ELR (cell line): ENCODE results near the gene PITX1.

Experiments
- DNase-seq: peaks from one replicate; pipeline ENCODE4 v3.0.0-alpha.2; 2015; ENCODE audit warnings: low read depth

Gene PITX1

DNA sequence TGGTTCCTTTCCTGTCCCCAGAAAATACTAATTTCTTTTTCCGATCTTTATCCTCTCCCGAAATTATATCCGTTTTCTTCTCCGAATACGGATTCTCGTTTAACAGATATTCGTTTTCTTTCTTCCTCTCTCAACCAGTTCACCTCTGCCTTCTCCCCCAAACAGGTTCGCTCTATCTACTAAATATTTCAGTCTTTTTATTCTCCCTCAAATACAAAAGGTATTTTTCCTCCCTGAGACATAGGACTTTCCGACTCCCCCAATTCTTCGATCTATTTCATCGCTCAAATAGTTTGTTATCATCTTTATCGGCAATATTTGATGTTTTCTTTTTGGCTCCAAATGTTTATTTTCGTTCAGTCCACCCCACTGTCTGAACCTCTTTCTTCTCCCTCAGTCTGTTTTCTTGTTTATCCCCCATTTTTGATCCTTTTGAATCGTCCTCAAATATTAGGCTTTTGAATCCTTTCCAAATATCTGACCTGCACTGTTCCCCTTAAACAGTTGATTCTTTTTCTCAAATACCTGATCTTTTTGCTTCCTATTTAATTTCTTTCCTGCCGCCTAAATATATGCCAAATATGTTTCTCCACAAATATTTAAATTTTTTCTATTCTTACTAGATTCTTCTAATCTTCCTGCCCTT is 4.4 kb downstream of the PITX1 start:
- no peak for DNase-seq

DNA sequence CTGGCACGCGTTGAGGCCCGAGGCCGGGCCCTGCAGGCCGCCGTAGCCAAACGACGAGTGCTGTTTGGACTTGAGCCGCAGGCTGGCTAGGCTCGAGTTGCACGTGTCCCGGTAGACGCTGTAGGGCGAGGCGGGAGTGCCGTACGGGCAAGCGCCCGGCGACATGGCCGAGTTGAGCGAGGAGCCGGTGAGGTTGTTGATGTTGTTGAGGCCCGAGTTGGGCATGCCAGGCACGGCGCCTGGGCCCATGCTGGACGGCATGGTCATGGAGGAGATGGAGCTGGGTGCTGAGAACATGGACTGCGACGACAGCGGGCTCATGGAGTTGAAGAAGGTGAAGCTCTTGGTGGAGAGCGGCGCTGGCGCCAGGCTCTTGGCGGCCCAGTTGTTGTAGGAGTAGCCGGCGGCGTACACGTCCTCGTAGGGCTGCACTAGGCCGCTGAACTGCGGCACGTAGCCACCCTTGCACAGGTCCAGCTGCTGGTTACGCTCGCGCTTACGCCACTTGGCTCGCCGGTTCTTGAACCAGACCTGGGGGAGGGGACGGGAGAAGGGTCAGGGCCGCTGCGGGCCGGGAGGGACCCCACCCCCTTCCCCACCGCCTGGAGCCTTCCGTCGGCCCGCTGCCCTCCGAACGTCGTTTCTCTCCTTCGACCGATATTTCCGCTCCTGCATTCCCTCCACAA is 5.1 kb downstream of the PITX1 start:
- no peak for DNase-seq

DNA sequence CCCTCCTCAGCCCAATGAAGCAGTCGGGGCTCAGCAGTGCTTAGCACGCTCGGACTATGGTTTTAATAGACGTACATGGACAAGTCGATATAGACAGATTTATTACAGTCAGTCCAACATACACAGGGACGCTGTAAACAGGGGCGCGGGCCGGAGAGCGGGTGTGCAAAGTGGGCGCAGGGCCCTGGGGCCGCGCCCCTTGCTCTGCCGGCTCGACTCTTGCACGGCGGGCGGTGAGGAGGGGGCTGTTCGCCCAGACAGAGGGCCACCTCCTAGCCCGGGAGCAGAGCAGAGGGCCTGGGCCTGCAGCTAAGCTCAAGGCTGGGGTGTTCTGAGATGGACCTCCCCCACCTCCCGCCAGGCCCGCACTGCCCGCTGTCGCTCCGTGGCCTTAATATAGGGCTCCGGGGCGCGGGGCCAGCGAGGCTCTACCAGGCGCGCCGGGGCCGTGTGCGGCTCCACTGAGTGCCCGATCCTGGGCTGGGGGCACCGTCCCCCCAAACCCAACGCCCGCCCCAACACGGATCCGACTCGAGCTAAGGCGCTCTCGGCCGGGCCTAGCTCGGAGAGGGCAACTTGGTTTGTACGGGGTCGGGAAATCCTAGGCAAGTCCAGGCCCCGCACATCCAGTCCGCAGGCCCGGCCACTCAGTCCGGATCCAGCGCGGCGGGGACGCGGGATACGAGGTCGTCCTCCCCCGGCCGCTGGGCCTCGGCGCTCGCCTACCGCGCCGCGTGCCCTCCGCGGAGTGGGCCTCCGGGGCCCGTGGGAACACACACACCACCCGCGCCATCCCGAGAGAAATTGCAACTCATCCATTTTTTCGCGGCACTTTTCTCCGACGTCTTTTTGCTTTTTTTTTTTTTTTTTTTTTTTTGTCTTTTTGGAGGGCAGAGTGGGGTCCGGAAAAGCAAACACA is 6.1 kb downstream of the PITX1 start:
- DNase-seq = no peak

DNA sequence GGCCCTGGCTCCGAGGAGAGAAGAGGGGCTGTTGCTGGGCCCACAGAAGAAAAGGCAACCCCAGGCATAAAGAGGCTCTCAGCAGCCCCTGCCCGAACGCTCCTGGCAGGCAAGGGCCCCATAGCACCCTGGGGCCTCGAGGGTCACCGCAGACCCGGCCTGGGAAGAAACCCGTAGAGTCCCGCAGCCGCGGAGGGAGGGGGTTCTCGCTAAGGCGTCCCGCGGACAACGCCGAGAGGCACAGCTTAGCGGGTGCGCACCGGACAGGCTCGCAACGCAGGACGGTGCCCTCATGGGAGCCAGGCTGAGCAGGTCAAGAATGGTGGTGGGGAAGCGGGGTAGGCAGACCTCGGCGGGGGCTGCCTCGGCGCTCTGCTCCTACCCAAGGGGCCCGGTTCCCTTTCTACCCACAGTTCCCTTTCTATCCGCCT is 6.7 kb downstream of the PITX1 start:
- no peak for DNase-seq

DNA sequence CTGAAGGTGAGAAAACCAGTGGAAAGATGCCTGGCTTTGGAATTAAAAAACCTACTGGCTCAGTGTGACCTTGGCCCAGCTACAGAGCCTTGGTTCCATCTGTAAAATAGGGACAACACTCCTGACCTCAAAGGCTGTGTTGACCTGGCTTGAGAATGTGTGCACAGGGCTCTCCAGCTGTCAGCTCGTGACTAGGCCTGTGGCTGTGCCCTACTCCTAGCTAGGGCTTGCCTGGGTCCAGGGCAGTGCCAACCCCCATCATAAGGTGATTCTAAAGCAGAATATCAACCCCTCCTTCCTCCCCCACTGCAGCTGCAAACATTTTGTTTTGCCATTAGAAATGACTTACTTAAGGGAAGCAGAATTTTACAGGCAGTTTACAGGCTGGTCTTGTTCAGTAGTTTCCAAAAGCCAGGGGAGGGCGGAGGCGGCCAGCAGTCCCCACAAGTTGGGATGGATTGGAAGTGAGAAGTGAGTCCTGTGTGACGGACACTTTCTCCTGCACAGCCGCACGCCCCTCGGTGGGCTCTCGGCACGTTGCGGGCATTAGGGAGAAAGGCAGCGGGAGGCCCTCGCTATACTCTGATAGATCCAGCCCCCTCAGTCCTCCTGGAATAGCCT is 7.3 kb downstream of the PITX1 start:
- DNase-seq = no peak

DNA sequence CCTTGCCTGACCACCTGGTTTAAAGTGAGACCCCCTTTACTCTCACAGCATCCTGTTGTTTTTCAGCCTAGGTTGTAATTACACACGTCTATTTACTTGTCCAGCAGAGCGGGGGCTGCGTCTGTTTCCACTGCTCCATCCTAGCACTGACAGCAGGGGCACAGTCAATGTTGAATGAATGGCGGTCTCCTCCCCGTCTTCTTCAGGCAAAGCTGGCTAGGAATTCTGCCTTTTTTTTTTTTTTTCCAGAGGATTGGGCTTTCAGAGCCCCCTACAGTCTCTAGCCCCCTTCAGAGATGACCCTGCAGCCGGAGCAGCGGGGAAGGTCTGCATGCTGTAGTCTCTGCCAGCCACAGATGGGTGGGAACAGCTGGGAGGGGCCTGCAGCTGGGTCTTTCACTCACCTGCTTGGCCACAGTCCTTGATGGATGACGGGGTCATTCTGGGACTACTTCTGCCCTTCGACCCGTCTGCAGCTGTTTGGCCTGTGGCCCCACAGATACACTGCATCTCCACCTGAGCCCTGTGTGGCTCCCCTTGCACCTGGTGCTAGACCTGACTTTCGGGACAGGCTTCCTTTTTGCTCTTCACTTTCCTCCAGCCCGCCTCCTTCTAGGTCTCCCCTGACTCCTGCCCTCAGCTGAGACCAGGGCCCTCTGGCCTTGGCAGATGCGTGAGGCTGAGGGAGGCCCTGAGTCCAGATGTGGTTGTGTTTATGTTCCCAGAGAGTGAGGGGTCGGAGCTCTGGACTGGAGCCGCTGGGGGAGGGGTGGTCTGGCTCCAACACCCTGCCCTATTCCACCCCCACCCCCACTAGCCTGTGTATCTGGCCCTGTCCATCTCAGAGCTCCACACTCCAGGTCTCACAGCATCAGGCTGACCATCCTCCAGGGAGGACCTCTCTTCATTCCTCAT is 8.0 kb downstream of the PITX1 start:
- no peak for DNase-seq

DNA sequence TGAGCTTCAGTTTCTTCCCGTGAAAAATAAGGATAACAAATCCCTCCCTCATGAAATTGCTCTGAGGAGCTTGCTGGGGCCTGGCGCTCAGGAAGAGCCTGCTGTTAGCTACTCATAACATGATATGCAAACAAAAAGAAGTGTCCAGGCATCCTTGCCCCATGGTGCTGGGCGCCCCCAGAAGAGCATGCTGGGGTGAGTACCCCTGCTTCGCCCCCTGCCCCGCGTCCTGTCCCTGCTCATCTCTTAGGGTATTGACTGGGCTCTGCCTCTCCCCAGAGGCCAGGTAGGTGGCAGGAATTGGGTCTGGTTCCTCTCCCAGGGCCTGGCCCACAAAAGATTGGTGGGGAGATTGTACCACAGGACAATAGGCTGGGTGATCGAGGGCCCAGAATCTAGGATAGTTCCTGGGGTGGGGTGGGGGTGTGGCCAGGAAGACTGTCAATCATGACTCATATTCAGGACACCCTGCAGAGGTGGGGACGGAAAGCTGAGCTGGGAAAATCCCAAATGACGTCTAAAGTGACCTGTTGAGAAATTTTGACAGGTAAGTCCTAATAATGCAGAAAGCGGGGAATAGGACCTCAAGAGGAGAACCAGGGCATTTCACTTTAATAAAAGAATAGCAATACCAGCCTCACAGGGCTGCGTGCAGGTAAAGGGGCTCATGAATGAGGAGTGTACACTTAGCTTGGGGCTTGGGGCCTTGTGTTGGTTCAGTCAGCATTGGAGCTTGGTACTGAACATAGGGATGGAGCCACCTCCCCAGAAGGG is 8.9 kb downstream of the PITX1 start:
- DNase-seq = peak; percentile 44

DNA sequence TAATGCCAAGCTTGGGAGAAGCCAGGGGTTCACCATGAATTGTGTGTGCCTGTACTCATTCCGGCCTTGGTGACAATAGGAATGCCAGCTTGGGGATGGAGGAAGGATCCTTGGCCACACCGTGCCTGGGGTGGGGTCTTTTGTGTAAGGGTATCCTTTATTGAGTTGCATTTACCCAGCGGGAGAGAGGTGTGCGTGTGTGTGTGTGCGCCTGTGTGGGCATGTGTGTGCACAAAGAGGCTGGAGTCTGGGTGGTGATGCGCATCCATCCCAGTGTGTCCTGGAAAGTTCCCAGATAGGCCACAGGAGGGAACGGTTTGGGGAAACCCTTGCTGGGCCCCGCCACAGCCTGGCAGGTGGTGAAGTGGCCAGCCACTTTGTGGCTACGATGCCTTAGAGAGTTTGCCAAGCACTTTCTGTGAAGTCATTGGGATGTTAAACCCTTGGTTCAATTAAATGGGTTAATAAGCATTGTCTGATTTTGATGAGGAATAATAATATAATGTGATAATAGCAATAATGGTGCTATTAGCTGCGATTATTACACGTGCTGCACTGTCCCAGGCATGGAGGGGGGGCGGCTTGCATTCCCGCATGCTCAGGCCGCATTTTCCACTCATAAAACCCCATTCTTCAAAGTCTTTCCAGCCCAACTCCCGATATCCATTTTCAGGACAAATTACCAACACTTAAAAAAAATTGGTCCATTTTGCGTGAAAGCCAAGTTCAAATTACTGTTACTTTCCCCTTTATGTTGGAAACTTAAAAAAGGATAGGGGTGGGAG is 13.7 kb downstream of the PITX1 start:
- DNase-seq = no peak

DNA sequence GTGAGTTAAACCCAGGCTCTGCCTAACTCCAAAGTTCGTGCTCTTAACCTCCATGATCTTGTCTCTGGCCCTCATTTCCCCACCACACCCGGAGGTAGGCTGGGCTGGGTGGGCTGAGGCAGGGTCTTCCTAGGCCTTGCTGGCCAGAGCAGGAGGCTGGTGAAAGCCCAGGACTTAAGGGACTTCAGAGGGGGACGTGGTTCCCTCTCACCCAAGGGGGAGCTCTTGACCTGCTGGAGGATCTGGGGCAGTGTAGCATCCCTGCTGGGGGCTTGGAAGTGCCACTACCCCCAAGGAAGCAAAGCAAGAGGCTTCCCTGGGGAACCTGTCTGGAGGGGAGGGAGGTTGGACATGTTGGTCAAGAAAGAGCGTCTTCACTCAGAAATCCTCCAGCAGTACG is 14.7 kb downstream of the PITX1 start:
- DNase-seq = no peak

DNA sequence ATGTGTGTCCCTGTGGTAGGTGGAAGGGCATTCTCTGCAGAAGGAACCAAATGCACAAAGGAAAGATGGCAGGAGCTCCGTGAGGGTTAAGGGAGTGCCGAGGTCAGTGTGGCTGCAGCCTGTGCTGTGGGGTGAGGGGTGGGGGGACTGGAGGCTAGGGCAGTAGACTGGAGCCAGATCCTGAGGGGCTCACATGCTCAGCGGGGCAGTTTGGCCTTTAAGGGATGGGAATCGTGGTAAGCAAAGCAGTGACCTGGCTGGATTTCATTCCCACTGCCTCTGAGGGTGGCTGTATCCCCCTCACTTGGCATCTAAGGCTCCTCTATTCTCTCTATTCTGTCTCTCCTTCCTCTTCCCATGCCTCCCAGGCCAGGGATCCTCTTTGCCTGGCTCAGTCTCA is 15.6 kb downstream of the PITX1 start:
- DNase-seq = no peak

DNA sequence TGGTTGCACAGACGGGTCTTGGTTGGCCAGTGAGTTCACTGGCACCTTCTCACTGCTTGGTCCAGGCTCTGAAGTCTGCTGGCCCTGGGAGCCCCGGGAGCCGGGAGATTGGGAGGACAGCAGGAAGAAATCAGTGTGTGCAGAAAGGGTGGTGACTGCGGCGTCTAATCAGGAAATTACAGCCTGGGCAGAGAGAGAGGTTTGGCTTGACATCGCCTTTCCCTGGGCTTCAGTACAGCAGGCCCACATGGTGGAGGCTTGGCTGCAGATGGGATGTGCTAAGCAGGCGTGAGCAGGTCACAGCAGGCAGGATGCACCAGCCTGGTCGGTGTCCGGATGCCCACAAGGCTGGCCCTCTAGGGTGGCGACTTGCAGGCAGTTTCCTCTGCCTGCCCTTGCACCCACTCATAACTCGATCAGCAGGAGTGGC is 17.2 kb downstream of the PITX1 start:
- no peak for DNase-seq

DNA sequence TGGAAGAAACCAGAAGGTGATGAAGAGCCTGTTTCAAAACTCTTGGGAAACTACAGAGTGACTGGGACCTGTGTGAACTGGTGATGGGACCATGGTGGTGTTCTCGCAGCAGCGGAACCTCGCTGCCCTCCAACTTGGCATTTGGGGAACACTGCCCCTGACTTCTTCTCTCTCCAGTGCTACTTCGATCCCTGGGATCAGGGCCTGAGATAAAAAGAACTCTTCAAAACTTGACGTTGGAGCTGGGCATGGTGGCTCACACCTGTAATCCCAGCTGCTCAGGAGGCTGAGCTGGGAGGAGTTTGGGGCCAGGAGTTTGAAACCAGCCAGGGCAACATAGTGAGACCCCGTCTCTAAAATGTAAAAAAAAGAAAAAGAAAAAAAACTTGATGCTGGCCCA is 18.1 kb downstream of the PITX1 start:
- no peak for DNase-seq

DNA sequence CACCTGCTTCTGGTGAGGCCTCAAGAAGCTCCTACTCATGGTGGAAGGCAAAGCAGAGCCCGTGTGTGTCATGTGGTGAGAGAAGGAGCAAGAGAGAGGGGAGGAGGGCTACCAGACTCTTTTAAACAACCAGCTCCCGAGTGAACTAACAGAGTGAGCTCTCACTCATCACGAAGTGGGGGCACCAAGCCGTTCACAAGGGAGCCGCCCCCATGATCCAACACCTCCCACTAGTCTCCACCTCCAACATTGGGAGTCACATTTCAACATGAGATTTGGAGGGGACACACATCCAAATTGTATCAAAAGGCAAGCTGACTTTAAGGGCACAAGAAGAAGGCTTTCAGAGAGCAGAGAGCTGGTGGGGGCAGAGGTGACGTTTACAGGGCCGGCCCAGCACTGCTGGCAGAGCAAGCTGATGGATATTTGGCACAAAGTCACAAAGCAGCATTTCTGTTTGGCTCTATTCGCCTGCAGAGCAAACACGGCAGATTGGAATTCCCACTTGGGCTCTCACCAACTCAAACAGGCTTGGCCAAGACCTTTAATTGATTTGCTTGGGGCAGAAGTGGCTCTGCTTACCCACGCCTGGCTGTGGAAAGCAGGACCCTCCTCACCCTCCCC is 20.0 kb downstream of the PITX1 start:
- DNase-seq = no peak

DNA sequence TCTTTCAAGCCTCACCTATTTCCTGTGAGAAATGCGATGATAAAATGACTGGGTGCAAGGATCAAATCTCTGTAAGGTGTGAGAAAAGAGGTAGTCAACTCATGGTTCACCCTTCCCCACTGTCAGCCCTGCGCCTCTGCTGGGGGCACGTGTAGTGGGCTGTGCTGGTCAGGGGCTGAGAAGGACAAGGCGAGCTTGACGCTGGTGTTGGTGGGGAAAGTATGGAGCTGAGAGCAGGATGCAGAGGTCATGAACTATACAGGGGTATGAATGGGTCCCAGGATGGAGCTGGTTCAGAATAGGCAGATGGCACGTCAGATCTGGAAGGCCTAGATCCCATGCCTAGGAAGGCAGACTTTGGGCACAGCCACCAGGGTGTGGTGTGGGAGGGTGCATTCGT is 20.6 kb downstream of the PITX1 start:
- DNase-seq = no peak

DNA sequence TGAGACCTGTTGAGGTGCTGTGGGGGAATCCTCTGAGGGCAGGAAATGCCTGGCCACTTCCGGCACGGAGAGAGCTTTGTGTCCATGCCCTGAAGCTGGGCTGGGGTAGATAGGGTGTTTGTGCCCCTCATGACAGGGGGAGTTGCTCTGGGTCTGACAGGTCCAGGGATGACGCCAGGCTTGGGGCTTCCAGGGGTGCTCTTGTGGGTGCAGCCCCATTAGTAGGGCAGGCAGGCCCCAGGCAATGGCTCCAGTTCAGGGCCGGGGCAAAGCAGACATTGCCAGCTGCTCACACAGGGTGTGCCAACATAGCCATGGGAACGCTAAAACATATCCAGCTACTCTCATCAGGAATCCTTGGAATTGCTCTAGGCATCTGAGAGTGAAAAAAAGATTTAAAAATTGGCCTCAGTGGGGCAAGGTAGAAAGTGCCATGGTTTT is 21.1 kb downstream of the PITX1 start:
- no peak for DNase-seq

DNA sequence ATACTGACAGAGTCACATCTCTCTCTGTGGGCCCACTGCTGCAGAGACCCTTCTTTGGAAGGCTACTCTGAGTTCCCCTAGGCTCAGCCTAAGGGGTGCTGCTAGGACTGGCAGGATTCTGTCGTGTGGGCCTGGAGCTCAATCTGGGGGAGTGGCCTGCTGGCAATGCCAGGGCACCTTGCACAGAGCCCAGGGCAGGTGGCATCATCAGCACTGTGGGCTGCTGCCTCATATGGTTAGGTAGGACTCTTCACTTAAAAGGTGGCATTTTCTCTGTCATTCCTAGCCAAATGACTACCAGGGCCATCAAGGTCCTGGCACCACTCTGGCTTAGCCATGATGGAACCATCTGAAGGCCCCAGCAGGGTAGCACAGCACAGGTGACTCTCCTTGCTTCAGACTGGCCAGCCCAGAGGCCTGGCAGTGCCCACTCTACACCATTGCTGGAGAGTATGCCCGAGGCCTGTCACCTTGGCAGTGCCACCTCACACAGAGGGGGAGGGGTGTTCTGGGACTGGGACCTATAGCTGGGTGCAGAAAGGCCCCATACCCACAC is 21.9 kb downstream of the PITX1 start:
- no peak for DNase-seq

DNA sequence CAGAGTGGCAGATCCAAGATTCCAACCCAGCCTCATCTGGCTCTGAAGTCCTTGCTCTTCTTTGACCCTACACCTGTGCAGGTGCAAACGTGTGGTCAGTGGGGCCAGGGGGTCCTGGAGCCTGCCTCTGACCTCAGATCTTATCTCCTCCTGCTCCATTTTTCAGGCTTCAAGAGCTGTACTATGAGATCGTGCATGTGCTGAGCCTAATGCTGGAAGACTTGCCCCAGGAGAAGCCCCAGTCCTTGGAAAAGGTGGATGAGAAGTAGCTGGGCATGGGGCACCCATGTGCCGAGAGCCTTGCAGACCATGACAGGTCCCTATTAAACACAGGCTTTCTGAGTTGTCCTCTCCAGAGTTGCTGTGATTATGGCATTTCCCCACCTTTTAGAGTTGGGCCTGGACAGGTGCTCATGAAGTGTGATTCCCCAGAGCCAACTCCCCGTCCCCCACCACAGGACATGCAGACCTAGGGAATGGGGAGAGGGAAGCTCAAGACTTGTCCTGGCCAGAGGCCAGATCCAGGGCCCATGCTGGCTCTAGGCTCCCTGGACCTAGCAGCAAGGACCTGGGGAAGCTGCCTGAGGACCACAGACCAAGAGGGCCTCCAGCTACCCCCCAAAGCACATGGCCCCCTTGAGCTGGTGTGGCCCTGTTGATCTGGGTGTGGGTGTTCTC is 22.5 kb downstream of the PITX1 start:
- no peak for DNase-seq
